HFFc6 (cell line): ENCODE data around the gene PCGF2. TPM values are rescaled to one million over a fixed set of nuclear protein-coding genes. Genes with fewer than 3 reads are reported as not detected.

Source experiments
- DNase-seq: peaks from one replicate; pipeline ENCODE4 v3.0.0-alpha.2; 2018
- H3K27ac Mint-ChIP-seq: 2 replicates; pipeline ENCODE4 v1.8.0; 2020; ENCODE audit warnings: mild to moderate bottlenecking, mixed read lengths
- H3K27me3 Mint-ChIP-seq: 2 replicates; pipeline ENCODE4 v1.8.0; 2021; ENCODE audit warnings: mild to moderate bottlenecking, moderate library complexity, mixed read lengths; ENCODE audit not compliant: insufficient read depth
- H3K36me3 Mint-ChIP-seq: 2 replicates; pipeline ENCODE4 v1.8.0; 2021; ENCODE audit warnings: low read depth, mixed read lengths
- H3K4me1 Mint-ChIP-seq: 2 replicates; pipeline ENCODE4 v1.8.0; 2020; ENCODE audit warnings: low read depth, mixed read lengths
- H3K4me3 Mint-ChIP-seq: 2 replicates; pipeline ENCODE4 v1.8.0; 2020; ENCODE audit warnings: mild to moderate bottlenecking, moderate library complexity, mixed read lengths
- H3K9me3 Mint-ChIP-seq: 2 replicates; pipeline ENCODE4 v1.8.0; 2020; ENCODE audit warnings: mild to moderate bottlenecking, mixed read lengths
- CTCF ChIP-seq: fragments of 200-600 bp; sonication (generic); IDR thresholded peaks from 2 replicates; pipeline ENCODE4 v1.5.0; 2021; ENCODE audit warnings: antibody characterized with exemption, mild to moderate bottlenecking
- total RNA-seq, 6 experiments: library from RNA; stranded (reverse); fragmentation: NEBNext Ultra II Directional; extraction: Animal tissue kit (Norgen Biotek cat#: 25700); gene quantifications; 2 replicates in 1 of 6; 3 replicates in 5 of 6; pipeline ENCODE4 v1.2.3, GENCODE V29; 2021

PCGF2 gene
- total RNA-seq, 6 experiments from 2014 or later: 59.7 to 73.5 (median 69.0) TPM

- Mint-ChIP-seq H3K36me3 (no peaks in the 10 kb centered on the region), H3K4me1 (peaks cover 31% of the 10 kb centered on the region), H3K27me3 (peaks cover 4% of the 10 kb centered on the region), H3K27ac (no peak overlapping the region), H3K9me3 (no peaks in the 10 kb centered on the region), H3K4me3 (no peak overlapping the region)
- no peak for TF ChIP-seq CTCF
- DNase-seq: no peak
Observed at GRCh38 chr17:38697061-38697820, 50.9 kb downstream of the PCGF2 start.

- H3K4me1 Mint-ChIP-seq: peaks cover 11% of the 10 kb centered on the region
- peak; percentile 29 for DNase-seq
- TF ChIP-seq CTCF: no peak
Observed at GRCh38 chr17:38693700-38694329, 54.3 kb downstream of the PCGF2 start.

GRCh38 chr17:38691154-38691553 is 57.0 kb downstream of the PCGF2 start:
- no peak for TF ChIP-seq CTCF
- peaks cover 25% of the 10 kb centered on the region for H3K4me1 Mint-ChIP-seq
- no peaks in the 10 kb centered on the region for H3K9me3 Mint-ChIP-seq
- no peaks in the 10 kb centered on the region for H3K36me3 Mint-ChIP-seq
- no peak overlapping the region for H3K27ac Mint-ChIP-seq
- H3K27me3 Mint-ChIP-seq: peaks cover 4% of the 10 kb centered on the region
- H3K4me3 Mint-ChIP-seq: no peak overlapping the region
- DNase-seq: no peak

More at GRCh38 chr17:38693700-38694329, 54.3 kb downstream of the PCGF2 start:
- Mint-ChIP-seq H3K36me3 (no peaks in the 10 kb centered on the region), H3K4me3 (no peak overlapping the region; the same call in 1 of the 2 replicates), H3K27me3 (peaks cover 4% of the 10 kb centered on the region), H3K27ac (peak overlapping the region; percentile 71), H3K9me3 (no peaks in the 10 kb centered on the region)

GRCh38 chr17:38690386-38690785 is 57.8 kb downstream of the PCGF2 start:
- no peaks in the 10 kb centered on the region for H3K36me3 Mint-ChIP-seq
- H3K4me1 Mint-ChIP-seq: peaks cover 25% of the 10 kb centered on the region
- no peak overlapping the region for H3K4me3 Mint-ChIP-seq
- H3K27ac Mint-ChIP-seq: no peak overlapping the region
- no peak for TF ChIP-seq CTCF
- H3K27me3 Mint-ChIP-seq: peaks cover 8% of the 10 kb centered on the region
- no peak for DNase-seq
- no peaks in the 10 kb centered on the region for H3K9me3 Mint-ChIP-seq

- no peaks in the 10 kb centered on the region for H3K9me3 Mint-ChIP-seq
- peaks cover 11% of the 10 kb centered on the region for H3K27me3 Mint-ChIP-seq
- no peak for TF ChIP-seq CTCF
- H3K4me3 Mint-ChIP-seq: peak overlapping the region; percentile 27
- H3K36me3 Mint-ChIP-seq: no peaks in the 10 kb centered on the region
- H3K4me1 Mint-ChIP-seq: peaks cover 14% of the 10 kb centered on the region
- peak; percentile 35 for DNase-seq
- peak overlapping the region; percentile 34; the same call in 1 of the 2 replicates for H3K27ac Mint-ChIP-seq
Observed at GRCh38 chr17:38687286-38687685, 60.9 kb downstream of the PCGF2 start.
